NT2/D1 (cell line): ENCODE data around the gene CEP152.

ENCODE experiments used
- YY1 ChIP-seq: IDR thresholded peaks from 2 replicates; pipeline ENCODE4 v1.6.1; 2011; ENCODE audit not compliant: insufficient read length, insufficient read depth
- ZNF274 ChIP-seq: IDR thresholded peaks from 2 replicates; pipeline ENCODE4 v1.6.1; 2011; ENCODE audit warnings: mild to moderate bottlenecking, low read depth, low read length

DNA sequence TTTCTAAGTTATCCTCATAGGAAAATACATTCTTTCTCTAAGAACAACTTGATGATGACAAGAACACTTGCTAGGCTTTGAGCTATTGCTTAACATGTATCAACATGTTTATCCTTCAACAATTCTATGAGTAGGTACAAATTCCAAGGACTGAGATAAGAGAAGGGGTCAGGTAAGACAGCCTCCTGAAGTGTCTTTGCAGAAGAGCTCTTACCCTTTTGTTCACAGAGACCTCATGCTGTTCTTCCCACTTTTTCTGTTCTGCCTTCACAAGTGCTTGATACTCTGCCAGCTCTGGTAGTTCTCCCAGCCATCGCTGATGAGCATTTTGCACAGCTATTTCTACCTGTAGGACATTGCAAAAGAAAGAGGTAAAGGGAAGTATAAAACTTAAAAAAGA, 50.9 kb downstream of the CEP152 start:
- TF ChIP-seq YY1: no peak
- no peak for TF ChIP-seq ZNF274
